HEK293 (cell line): ENCODE data around the gene LYZL2.
"Not testable (repeated sequence)": the region's sequence is repeated elsewhere in the genome, so short reads cannot be mapped to it uniquely, and the experiment has no call there.

Experiments used
- CTCF ChIA-PET: fragments of 350-600 bp; formaldehyde crosslinking; extraction: SDS; loops from one replicate; lab custom pipeline; 2021; ENCODE audit warnings: antibody characterized with exemption; lab: Yijun Ruan, JAX
- POLR2A ChIA-PET: fragments of 300-600 bp; formaldehyde crosslinking; extraction: SDS; loops from one replicate; lab custom pipeline; 2020; ENCODE audit warnings: antibody characterized with exemption, inconsistent platforms; lab: Yijun Ruan, JAX
- H3K27ac ChIP-seq: fragments of 200-500 bp; sonication (Bioruptor generic); 2 replicates; pipeline ENCODE4 v1.5.1; 2014; ENCODE audit warnings: low read depth, low read length, control low read depth, inconsistent platforms; ENCODE audit errors: extremely low read depth
- H3K36me3 ChIP-seq, 2 experiments: fragments of 200-500 bp in 1 of 2; sonication (Bioruptor generic) in 1 of 2; 1 replicate in 1 of 2; 2 replicates in 1 of 2; pipeline ENCODE4 v1.5.1; 2014 to 2017; ENCODE audit warnings: inconsistent platforms in 2 of 2, low read length in 2 of 2; ENCODE audit not compliant: control insufficient read depth in 2 of 2, insufficient read depth in 1 of 2
- H3K4me1 ChIP-seq: fragments of 200-500 bp; sonication (Bioruptor generic); 2 replicates; pipeline ENCODE4 v1.5.1; 2014; ENCODE audit warnings: mild to moderate bottlenecking, low read length, inconsistent platforms; ENCODE audit not compliant: control insufficient read depth, insufficient read depth
- H3K4me3 ChIP-seq: 2 replicates; pipeline ENCODE4 v1.5.1; 2011; ENCODE audit warnings: low read depth, mild to moderate bottlenecking, control low read depth, low read length, moderate library complexity
- H3K9me3 ChIP-seq: fragments of 200-500 bp; sonication (Bioruptor generic); 2 replicates; pipeline ENCODE4 v1.5.1; 2014; ENCODE audit warnings: low read depth, low read length, inconsistent platforms; ENCODE audit not compliant: control insufficient read depth, insufficient read depth
- KLF1 ChIP-seq: fragments of 450-650 bp; formaldehyde crosslinking; IDR thresholded peaks from 2 replicates; pipeline ENCODE4 v1.5.1; 2016; ENCODE audit warnings: missing biosample characterization, missing genetic modification characterization
- KLF10 ChIP-seq: fragments of 450-650 bp; IDR thresholded peaks from 2 replicates; pipeline ENCODE4 v1.5.1; 2018; ENCODE audit warnings: missing biosample characterization, mild to moderate bottlenecking, missing genetic modification characterization
- RBAK ChIP-seq: fragments of 450-650 bp; formaldehyde crosslinking; IDR thresholded peaks from 2 replicates; pipeline ENCODE4 v1.5.1; 2016; ENCODE audit warnings: missing biosample characterization, missing genetic modification characterization
- SALL2 ChIP-seq: fragments of 450-650 bp; formaldehyde crosslinking; IDR thresholded peaks from 2 replicates; pipeline ENCODE4 v1.5.0; 2017; ENCODE audit warnings: missing biosample characterization, mild to moderate bottlenecking, missing genetic modification characterization, borderline replicate concordance
- SP2 ChIP-seq: fragments of 450-650 bp; formaldehyde crosslinking; IDR thresholded peaks from 2 replicates; pipeline ENCODE4 v1.5.1; 2016; ENCODE audit warnings: missing biosample characterization, missing genetic modification characterization
- ZBTB1 ChIP-seq: fragments of 450-650 bp; formaldehyde crosslinking; IDR thresholded peaks from 2 replicates; pipeline ENCODE4 v1.5.1; 2016; ENCODE audit warnings: missing biosample characterization, missing genetic modification characterization
- ZBTB21 ChIP-seq: fragments of 450-650 bp; formaldehyde crosslinking; IDR thresholded peaks from 2 replicates; pipeline ENCODE4 v1.5.1; 2017; ENCODE audit warnings: missing biosample characterization, missing genetic modification characterization
- ZNF155 ChIP-seq: fragments of 450-650 bp; formaldehyde crosslinking; IDR thresholded peaks from 2 replicates; pipeline ENCODE4 v1.5.1; 2016; ENCODE audit warnings: missing biosample characterization, missing genetic modification characterization
- ZNF157 ChIP-seq: fragments of 450-650 bp; formaldehyde crosslinking; IDR thresholded peaks from 2 replicates; pipeline ENCODE4 v1.5.1; 2016; ENCODE audit warnings: missing biosample characterization, missing genetic modification characterization
- ZNF18 ChIP-seq: fragments of 450-650 bp; formaldehyde crosslinking; IDR thresholded peaks from 2 replicates; pipeline ENCODE4 v1.5.1; 2016; ENCODE audit warnings: missing biosample characterization, missing genetic modification characterization
- ZNF23 ChIP-seq: fragments of 450-650 bp; formaldehyde crosslinking; IDR thresholded peaks from 2 replicates; pipeline ENCODE4 v1.5.1; 2016; ENCODE audit warnings: missing biosample characterization, missing genetic modification characterization, borderline replicate concordance
- ZNF354C ChIP-seq: fragments of 450-650 bp; formaldehyde crosslinking; IDR thresholded peaks from 2 replicates; pipeline ENCODE4 v1.5.1; 2016; ENCODE audit warnings: missing biosample characterization, missing genetic modification characterization, low read depth, borderline replicate concordance
- ZNF416 ChIP-seq: fragments of 450-650 bp; formaldehyde crosslinking; IDR thresholded peaks from 2 replicates; pipeline ENCODE4 v1.5.1; 2016; ENCODE audit warnings: missing biosample characterization, missing genetic modification characterization
- ZNF558 ChIP-seq: fragments of 450-650 bp; formaldehyde crosslinking; IDR thresholded peaks from 2 replicates; pipeline ENCODE4 v1.5.1; 2016; ENCODE audit warnings: missing biosample characterization, missing genetic modification characterization
- ZNF600 ChIP-seq: fragments of 450-650 bp; formaldehyde crosslinking; IDR thresholded peaks from 2 replicates; pipeline ENCODE4 v1.5.1; 2016; ENCODE audit warnings: missing biosample characterization, missing genetic modification characterization
- ZNF704 ChIP-seq: fragments of 450-650 bp; formaldehyde crosslinking; IDR thresholded peaks from 2 replicates; pipeline ENCODE4 v1.5.1; 2016; ENCODE audit warnings: missing biosample characterization, missing genetic modification characterization
- ZNF785 ChIP-seq: fragments of 450-650 bp; formaldehyde crosslinking; IDR thresholded peaks from 2 replicates; pipeline ENCODE4 v1.5.1; 2016; ENCODE audit warnings: missing biosample characterization, missing genetic modification characterization
- TF ChIP-seq, protein P1 (sequence below): fragments of 450-650 bp; formaldehyde crosslinking; IDR thresholded peaks from 2 replicates; pipeline ENCODE4 v1.5.1; 2016; ENCODE audit warnings: missing biosample characterization, missing genetic modification characterization, borderline replicate concordance

Gene LYZL2

DNA sequence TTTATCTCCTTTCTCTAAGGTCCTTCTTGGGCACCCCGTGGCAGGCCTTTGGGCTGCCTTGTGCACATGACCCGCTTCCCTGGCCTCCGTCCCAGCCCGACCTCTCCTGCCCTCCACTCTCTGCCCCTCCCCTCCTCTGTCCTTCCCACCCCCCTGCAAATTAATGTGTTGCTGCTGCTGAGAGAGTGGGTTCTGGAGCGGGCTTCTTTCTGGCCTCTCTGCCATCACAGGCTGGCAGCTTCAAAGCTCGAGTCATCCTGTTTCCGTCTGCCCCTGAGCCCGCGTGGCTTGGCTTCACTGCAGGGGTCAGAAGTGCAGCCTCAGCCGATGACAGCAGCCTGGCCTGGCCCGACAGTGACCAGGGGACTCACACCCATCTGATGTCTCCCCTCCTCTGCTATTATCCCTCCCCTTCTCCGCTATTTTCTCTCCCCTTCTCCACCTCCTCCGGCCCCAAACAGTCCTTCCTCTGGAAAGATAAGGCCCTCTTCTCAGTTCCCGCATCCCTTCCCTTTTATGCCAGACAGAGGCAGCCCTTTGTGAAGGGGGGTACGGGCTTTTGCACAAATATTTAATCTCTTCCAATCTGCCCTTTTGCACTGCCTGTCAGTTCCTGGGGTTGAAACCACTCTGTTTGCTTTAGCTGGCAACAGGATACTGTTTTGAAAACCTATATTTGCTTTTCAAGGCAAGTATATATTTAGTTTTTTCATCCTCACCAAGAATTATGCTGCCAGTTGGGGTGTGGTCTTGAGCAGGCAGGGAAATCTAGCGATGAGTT lies 24.0 kb downstream of the LYZL2 start:
- H3K9me3 ChIP-seq, H3K4me3 ChIP-seq, H3K27ac ChIP-seq, H3K36me3 ChIP-seq, H3K4me1 ChIP-seq, POLR2A ChIA-PET: not testable (repeated sequence)
- CTCF ChIA-PET, result interaction anchor here (1.4 kb wide), 1 partner anchor 15 kb away, joined by 5 read pairs; no protein-coding TSS in a partner anchor

DNA sequence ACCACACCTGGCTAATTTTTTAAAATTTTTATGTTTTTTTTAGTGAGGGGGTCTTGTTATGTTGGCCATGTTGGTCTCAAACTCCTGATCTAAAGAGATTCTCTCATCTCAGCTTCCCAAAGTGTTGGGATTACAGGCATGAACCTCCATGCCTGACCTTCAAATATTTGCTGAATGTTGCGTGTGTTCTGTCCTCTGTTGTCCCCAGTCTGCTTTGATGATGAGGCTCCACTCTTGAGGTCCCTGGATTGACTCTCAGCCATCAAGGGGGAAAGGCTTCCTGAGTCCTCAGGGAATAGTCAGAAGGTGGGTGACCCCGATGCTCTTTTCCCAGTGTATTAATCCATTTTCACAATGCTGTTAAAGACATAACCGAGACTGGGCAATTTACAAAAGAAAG lies 26.0 kb downstream of the LYZL2 start:
- TF ChIP-seq SP2 (no peak), ZNF157 (tag by site-specific recombination) (no peak), ZNF704 (tag by site-specific recombination) (no peak), ZNF155 (tag by site-specific recombination) (no peak)
- TF ChIP-seq, protein P1, sequence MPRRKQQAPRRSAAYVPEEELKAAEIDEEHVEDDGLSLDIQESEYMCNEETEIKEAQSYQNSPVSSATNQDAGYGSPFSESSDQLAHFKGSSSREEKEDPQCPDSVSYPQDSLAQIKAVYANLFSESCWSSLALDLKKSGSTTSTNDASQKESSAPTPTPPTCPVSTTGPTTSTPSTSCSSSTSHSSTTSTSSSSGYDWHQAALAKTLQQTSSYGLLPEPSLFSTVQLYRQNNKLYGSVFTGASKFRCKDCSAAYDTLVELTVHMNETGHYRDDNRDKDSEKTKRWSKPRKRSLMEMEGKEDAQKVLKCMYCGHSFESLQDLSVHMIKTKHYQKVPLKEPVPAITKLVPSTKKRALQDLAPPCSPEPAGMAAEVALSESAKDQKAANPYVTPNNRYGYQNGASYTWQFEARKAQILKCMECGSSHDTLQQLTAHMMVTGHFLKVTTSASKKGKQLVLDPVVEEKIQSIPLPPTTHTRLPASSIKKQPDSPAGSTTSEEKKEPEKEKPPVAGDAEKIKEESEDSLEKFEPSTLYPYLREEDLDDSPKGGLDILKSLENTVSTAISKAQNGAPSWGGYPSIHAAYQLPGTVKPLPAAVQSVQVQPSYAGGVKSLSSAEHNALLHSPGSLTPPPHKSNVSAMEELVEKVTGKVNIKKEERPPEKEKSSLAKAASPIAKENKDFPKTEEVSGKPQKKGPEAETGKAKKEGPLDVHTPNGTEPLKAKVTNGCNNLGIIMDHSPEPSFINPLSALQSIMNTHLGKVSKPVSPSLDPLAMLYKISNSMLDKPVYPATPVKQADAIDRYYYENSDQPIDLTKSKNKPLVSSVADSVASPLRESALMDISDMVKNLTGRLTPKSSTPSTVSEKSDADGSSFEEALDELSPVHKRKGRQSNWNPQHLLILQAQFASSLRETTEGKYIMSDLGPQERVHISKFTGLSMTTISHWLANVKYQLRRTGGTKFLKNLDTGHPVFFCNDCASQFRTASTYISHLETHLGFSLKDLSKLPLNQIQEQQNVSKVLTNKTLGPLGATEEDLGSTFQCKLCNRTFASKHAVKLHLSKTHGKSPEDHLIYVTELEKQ (tag by site-specific recombination), result no peak
- CTCF ChIA-PET, result interaction anchor here (0.6 kb wide), 1 partner anchor 12 kb away, joined by 4 read pairs; no protein-coding TSS in a partner anchor

GRCh38 chr10:30602747-30603146 lies 26.8 kb downstream of the LYZL2 start:
- Histone ChIP-seq H3K4me1 (no peaks in the 10 kb centered on the region), H3K9me3 (no peaks in the 10 kb centered on the region), H3K36me3 (no peaks in the 10 kb centered on the region), H3K4me3 (no peak overlapping the region), H3K27ac (no peak overlapping the region)
- no peak for TF ChIP-seq ZNF354C (tag by site-specific recombination)
- TF ChIP-seq ZNF416 (tag by site-specific recombination), result no peak
- TF ChIP-seq KLF1 (tag by site-specific recombination), result no peak
- TF ChIP-seq ZBTB21, result no peak
- no peak for TF ChIP-seq ZNF600 (tag by site-specific recombination)
- TF ChIP-seq ZNF23 (tag by site-specific recombination), result no peak
- TF ChIP-seq SALL2 (tag by site-specific recombination), result no peak
- TF ChIP-seq ZNF558 (tag by site-specific recombination), result no peak
- TF ChIP-seq KLF10, result no peak
- TF ChIP-seq ZBTB1 (tag by site-specific recombination), result no peak
- TF ChIP-seq RBAK (tag by site-specific recombination), result no peak
- no peak for TF ChIP-seq ZNF785
- TF ChIP-seq ZNF18 (tag by site-specific recombination), result no peak
- ChIA-PET POLR2A (no interaction called here), CTCF (no interaction called here)

More for the DNA sequence above, 26.0 kb downstream of the LYZL2 start:
- Histone ChIP-seq H3K4me1 (no peaks in the 10 kb centered on the region), H3K9me3 (no peaks in the 10 kb centered on the region), H3K36me3 (no peaks in the 10 kb centered on the region), H3K27ac (no peak overlapping the region), H3K4me3 (no peak overlapping the region)
- POLR2A ChIA-PET, result no interaction called here
